ENCODE measurements around the gene CFAP97D2.
A peak's percentile ranks its signal among the peaks of the same experiment; 100 is the strongest.

CFAP97D2 gene

GRCh38 chr13:114140131-114140905, 38.7 kb upstream of the CFAP97D2 start:
- no peak overlapping the region for H3K27ac Mint-ChIP-seq
- no peak overlapping the region for H3K4me3 Mint-ChIP-seq
- no peaks in the 10 kb centered on the region for H3K27me3 Mint-ChIP-seq
- H3K9me3 Mint-ChIP-seq = peaks cover 4% of the 10 kb centered on the region
- H3K4me1 Mint-ChIP-seq (ENCODE audit: low read depth) = peaks cover 16% of the 10 kb centered on the region
- H3K36me3 Mint-ChIP-seq (ENCODE audit: low read depth) = no peaks in the 10 kb centered on the region

DNA sequence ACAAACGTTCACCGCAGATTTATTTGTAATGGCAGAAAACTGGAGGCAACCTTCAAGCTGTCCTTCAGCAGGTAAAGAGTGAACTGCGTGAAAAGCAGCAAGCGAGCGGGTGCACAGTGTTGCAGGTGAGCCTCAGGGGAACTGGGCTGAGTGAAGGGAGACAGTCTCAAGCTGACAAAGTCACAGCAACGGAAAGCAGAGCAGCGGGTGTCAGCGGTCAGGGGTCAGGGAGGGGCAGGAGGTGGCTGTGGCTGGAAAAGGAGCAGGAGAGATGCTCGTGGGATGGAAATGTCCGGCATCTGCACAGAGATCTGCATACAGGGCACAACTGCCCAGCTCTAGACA, 38.2 kb upstream of the CFAP97D2 start:
- Mint-ChIP-seq H3K36me3 (ENCODE audit: low read depth) (no peaks in the 10 kb centered on the region), H3K27ac (no peak overlapping the region), H3K27me3 (no peaks in the 10 kb centered on the region), H3K4me1 (ENCODE audit: low read depth) (peaks cover 22% of the 10 kb centered on the region), H3K4me3 (no peak overlapping the region), H3K9me3 (peaks cover 4% of the 10 kb centered on the region)

- no peaks in the 10 kb centered on the region for H3K36me3 Mint-ChIP-seq (ENCODE audit: low read depth)
- no peak overlapping the region for H3K27ac Mint-ChIP-seq
- H3K9me3 Mint-ChIP-seq = peaks cover 4% of the 10 kb centered on the region
- H3K27me3 Mint-ChIP-seq = no peaks in the 10 kb centered on the region
- H3K4me1 Mint-ChIP-seq (ENCODE audit: low read depth) = peaks cover 27% of the 10 kb centered on the region
- H3K4me3 Mint-ChIP-seq = no peak overlapping the region
Measured at GRCh38 chr13:114141261-114141996, 37.6 kb upstream of the CFAP97D2 start.

DNA sequence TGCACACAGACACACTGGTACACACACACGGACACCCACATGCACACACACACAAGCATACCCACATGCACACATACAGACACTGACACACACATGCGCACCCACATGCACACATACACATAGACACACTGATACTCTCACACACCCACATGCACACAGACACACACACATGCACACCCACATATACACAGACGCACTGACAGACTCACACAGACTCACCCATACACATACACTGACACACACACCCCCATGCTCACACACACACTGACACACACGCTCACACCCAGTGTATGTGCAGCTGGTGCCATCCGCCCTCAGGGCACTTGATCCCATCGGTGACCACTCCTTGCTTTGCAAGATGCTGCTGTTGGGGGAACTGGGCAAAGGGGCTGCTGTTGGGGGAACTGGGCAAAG, 36.9 kb upstream of the CFAP97D2 start:
- H3K4me1 Mint-ChIP-seq (ENCODE audit: low read depth) = peaks cover 35% of the 10 kb centered on the region

DNA sequence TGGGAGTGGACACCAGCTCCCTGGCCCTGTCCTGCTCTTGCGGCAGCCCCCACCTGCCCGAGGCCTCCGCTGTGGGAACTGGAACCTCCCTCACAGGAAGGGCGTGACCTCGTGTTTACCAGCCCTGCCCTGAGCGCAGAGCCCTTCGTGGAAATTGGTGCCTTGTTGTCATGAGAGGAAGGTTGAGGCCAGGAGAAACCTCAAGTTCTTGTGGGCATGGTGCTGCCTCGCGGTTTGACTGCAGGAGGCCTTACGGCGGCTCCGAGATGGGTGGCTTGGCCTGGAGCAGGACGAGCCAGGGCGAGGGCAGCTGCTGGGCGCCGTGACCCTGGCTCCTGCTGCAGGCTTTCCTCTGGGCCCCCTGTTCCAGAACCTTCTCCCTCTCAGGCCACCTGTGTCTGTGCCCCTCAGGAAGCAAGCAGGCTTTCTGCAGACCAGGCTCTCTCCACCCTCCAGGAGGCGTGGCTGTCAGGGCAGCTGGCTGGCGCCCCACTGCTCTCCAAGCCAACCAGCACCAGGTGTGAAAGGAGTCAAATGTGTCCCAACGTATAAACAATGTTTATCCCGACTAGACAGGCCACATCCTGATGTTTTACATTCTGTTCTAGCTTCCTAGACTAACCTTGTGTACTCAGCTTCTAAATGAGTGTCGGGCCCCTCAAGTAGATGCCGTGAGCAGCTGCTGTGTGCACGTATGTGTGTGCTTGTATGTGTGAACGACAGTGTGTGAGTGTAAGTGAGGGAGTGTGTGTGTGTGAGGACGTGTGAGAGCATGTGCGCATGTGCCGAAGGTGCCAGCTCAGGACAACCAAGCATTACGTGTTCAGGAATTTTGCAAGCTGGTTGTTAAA, 36.2 kb upstream of the CFAP97D2 start:
- Mint-ChIP-seq H3K9me3 (peaks cover 1% of the 10 kb centered on the region), H3K27me3 (no peaks in the 10 kb centered on the region), H3K4me1 (ENCODE audit: low read depth) (peaks cover 32% of the 10 kb centered on the region), H3K4me3 (no peak overlapping the region), H3K36me3 (ENCODE audit: low read depth) (no peaks in the 10 kb centered on the region), H3K27ac (no peak overlapping the region)

More for the DNA sequence above, 36.9 kb upstream of the CFAP97D2 start:
- no peaks in the 10 kb centered on the region for H3K27me3 Mint-ChIP-seq
- H3K27ac Mint-ChIP-seq = no peak overlapping the region
- no peaks in the 10 kb centered on the region for H3K36me3 Mint-ChIP-seq (ENCODE audit: low read depth)
- no peak overlapping the region for H3K4me3 Mint-ChIP-seq
- peaks cover 4% of the 10 kb centered on the region for H3K9me3 Mint-ChIP-seq

DNA sequence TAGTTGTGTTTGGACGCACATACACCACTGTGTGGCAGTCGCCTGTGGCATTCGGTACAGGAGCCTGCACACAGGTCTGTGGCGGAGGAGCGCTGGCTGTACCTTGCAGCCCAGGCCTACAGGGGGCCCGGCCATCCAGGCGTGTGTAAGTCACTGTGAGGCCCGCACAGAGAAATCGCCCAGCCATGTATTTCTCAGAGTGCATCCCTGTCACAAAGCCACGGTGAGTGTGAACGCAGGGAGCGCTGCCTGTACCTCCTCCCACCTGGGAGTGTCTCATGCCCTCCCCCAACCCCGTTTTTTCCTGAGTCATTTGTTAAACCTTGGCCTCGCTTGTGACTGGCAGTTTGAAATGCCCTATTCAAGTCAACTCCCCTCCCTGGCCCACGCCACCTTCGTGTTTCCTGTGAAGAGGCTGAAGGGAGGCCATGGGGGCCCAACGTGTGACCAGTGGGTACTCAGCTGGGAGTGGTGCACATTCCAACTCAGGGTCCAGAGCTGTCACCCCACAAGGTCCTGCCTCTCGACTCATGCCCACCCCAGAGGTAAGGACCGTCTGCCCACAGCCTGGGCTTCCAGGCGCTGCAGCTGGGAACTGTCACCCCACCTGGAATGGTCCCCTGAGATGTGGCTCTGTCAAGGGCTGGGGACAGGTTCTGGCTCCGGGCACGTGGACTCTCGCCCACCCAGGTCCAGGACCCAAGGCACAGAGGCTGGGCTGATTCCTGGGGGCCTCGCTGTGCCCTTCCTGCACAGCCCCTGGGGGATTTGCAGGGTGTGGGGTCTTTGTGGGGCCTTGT, 35.1 kb upstream of the CFAP97D2 start:
- H3K36me3 Mint-ChIP-seq (ENCODE audit: low read depth) = no peaks in the 10 kb centered on the region
- H3K27ac Mint-ChIP-seq = no peak overlapping the region
- peaks cover 41% of the 10 kb centered on the region for H3K4me1 Mint-ChIP-seq (ENCODE audit: low read depth)
- H3K27me3 Mint-ChIP-seq = no peaks in the 10 kb centered on the region
- no peaks in the 10 kb centered on the region for H3K9me3 Mint-ChIP-seq
- no peak overlapping the region for H3K4me3 Mint-ChIP-seq

DNA sequence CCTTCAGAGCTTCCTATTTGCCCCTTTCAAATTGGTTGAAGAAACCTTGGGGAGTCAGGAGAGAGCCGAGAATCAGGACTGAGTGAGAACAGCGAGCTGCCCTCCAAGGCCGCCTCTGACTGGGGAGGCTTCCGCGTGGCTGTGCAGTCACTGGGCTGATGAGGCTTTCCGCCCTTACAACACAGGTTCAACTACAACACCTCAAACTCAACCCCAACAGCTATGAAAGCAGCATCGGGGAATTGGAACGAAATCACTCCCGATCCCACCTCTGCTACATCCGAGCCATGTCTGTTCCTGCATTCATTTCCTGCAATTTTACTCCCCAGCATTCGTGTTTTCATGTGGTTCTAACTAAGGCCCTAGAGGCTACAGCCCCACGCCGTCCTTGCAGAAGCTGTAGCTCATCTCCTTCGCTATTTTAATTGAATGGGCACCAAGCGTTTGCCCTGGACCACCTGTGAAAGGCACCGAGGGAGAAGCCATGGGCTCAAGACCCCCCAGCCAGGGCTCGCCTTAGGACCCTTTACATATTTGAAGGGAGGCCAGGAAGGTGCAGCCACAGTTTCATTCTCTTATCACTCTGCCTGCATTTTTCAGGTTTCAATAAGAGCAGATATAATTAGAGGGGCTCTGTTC, 34.3 kb upstream of the CFAP97D2 start:
- H3K4me1 Mint-ChIP-seq (ENCODE audit: low read depth) = peaks cover 49% of the 10 kb centered on the region
- H3K4me3 Mint-ChIP-seq = no peak overlapping the region
- no peaks in the 10 kb centered on the region for H3K27me3 Mint-ChIP-seq
- H3K36me3 Mint-ChIP-seq (ENCODE audit: low read depth) = no peaks in the 10 kb centered on the region
- H3K9me3 Mint-ChIP-seq = no peaks in the 10 kb centered on the region
- H3K27ac Mint-ChIP-seq = no peak overlapping the region

GRCh38 chr13:114145256-114145655, 33.8 kb upstream of the CFAP97D2 start:
- H3K27ac Mint-ChIP-seq = no peak overlapping the region
- H3K27me3 Mint-ChIP-seq = no peaks in the 10 kb centered on the region
- no peaks in the 10 kb centered on the region for H3K36me3 Mint-ChIP-seq (ENCODE audit: low read depth)
- no peaks in the 10 kb centered on the region for H3K9me3 Mint-ChIP-seq
- H3K4me3 Mint-ChIP-seq = no peak overlapping the region
- peaks cover 54% of the 10 kb centered on the region for H3K4me1 Mint-ChIP-seq (ENCODE audit: low read depth)

DNA sequence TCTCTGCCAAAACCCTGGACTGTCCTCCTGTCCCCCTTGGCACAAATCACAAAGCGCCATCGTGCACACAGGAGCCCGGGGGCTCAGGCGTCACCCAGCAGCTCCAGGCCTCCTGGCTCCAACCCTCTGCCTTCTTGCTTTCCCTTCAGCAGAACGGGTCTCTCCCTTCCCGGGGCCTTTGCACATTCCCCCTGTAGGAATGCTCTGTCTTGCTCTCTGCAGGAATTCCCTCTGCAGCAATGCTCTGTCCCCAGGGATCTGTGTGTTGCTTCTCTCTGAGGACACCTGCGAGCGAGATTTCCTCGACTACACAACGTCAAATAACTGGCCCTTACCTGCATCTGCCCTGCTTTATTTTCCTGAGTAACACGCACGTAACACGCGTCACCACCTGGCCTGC, 33.3 kb upstream of the CFAP97D2 start:
- Mint-ChIP-seq H3K4me3 (no peak overlapping the region), H3K4me1 (ENCODE audit: low read depth) (peaks cover 58% of the 10 kb centered on the region), H3K27me3 (no peaks in the 10 kb centered on the region), H3K27ac (peak overlapping the region; percentile 29), H3K9me3 (no peaks in the 10 kb centered on the region), H3K36me3 (ENCODE audit: low read depth) (no peaks in the 10 kb centered on the region)

GRCh38 chr13:114146173-114146572, 32.9 kb upstream of the CFAP97D2 start:
- H3K36me3 Mint-ChIP-seq (ENCODE audit: low read depth) = no peaks in the 10 kb centered on the region
- H3K9me3 Mint-ChIP-seq = no peaks in the 10 kb centered on the region
- peak overlapping the region; percentile 29 for H3K27ac Mint-ChIP-seq
- peaks cover 63% of the 10 kb centered on the region for H3K4me1 Mint-ChIP-seq (ENCODE audit: low read depth)
- H3K27me3 Mint-ChIP-seq = no peaks in the 10 kb centered on the region
- H3K4me3 Mint-ChIP-seq = no peak overlapping the region

GRCh38 chr13:114146629-114147028, 32.4 kb upstream of the CFAP97D2 start:
- Mint-ChIP-seq H3K27me3 (no peaks in the 10 kb centered on the region), H3K27ac (peak overlapping the region; percentile 82), H3K9me3 (no peaks in the 10 kb centered on the region), H3K36me3 (ENCODE audit: low read depth) (no peaks in the 10 kb centered on the region), H3K4me1 (ENCODE audit: low read depth) (peaks cover 68% of the 10 kb centered on the region), H3K4me3 (no peak overlapping the region)

GRCh38 chr13:114147803-114148520, 31.1 kb upstream of the CFAP97D2 start:
- Mint-ChIP-seq H3K27me3 (no peaks in the 10 kb centered on the region), H3K4me1 (ENCODE audit: low read depth) (peaks cover 81% of the 10 kb centered on the region), H3K36me3 (ENCODE audit: low read depth) (no peaks in the 10 kb centered on the region)

GRCh38 chr13:114148521-114148855, 30.6 kb upstream of the CFAP97D2 start:
- Mint-ChIP-seq H3K9me3 (peaks cover 2% of the 10 kb centered on the region), H3K36me3 (ENCODE audit: low read depth) (peaks cover 2% of the 10 kb centered on the region), H3K27me3 (no peaks in the 10 kb centered on the region), H3K4me1 (ENCODE audit: low read depth) (peaks cover 86% of the 10 kb centered on the region), H3K27ac (peak overlapping the region; percentile 89), H3K4me3 (peak overlapping the region; percentile 66)

More at GRCh38 chr13:114147803-114148520, 31.1 kb upstream of the CFAP97D2 start:
- Mint-ChIP-seq H3K4me3 (peak overlapping the region; percentile 66), H3K27ac (peak overlapping the region; percentile 89), H3K9me3 (no peaks in the 10 kb centered on the region)

Data from stimulated activated naive CD8-positive, alpha-beta T cell treated with anti-CD3 and anti-CD28 coated beads, Interleukin-15, Interleukin-2, amounts not matched to agents 100 ng/mL and 50 ng/mL, for 24 hours (primary cell).